GM18526 (cell line): ENCODE data around the gene MEIS1.

ENCODE experiments used
- POLR2A ChIP-seq: IDR thresholded peaks from 3 replicates; pipeline ENCODE4 v1.6.1; 2011; ENCODE audit not compliant: insufficient read length; ENCODE audit errors: extremely low read depth

MEIS1 gene

GRCh38 chr2:66434679-66435548 is at the start of gene MEIS1:
MEIS1 (plus strand) TSS chr2:66435125; CDS start chr2:66435857, 732 bp downstream.
- no peak for TF ChIP-seq POLR2A

- no peak for TF ChIP-seq POLR2A
Measured at GRCh38 chr2:66387016-66387753, 47.7 kb upstream of the MEIS1 start.

GRCh38 chr2:66389651-66390131 is 45.2 kb upstream of the MEIS1 start:
- TF ChIP-seq POLR2A = no peak

GRCh38 chr2:66390152-66390551 is 44.8 kb upstream of the MEIS1 start:
- TF ChIP-seq POLR2A = no peak

- TF ChIP-seq POLR2A = no peak
Measured at GRCh38 chr2:66390811-66391210, 44.1 kb upstream of the MEIS1 start.

- TF ChIP-seq POLR2A = no peak
Measured at GRCh38 chr2:66405473-66405872, 29.5 kb upstream of the MEIS1 start.

GRCh38 chr2:66408905-66409304 is 26.0 kb upstream of the MEIS1 start:
- no peak for TF ChIP-seq POLR2A

GRCh38 chr2:66412874-66413273 is 22.1 kb upstream of the MEIS1 start:
- TF ChIP-seq POLR2A = no peak

GRCh38 chr2:66414896-66415295 is 20.0 kb upstream of the MEIS1 start:
- TF ChIP-seq POLR2A = no peak

- TF ChIP-seq POLR2A = no peak
Measured at GRCh38 chr2:66418381-66418780, 16.5 kb upstream of the MEIS1 start.

- no peak for TF ChIP-seq POLR2A
Measured at GRCh38 chr2:66421612-66422011, 13.3 kb upstream of the MEIS1 start.

GRCh38 chr2:66423391-66424124 is 11.4 kb upstream of the MEIS1 start:
- TF ChIP-seq POLR2A = no peak

GRCh38 chr2:66426244-66427111 is 8.4 kb upstream of the MEIS1 start:
- no peak for TF ChIP-seq POLR2A

- TF ChIP-seq POLR2A = no peak
Measured at GRCh38 chr2:66427300-66427699, 7.6 kb upstream of the MEIS1 start.

- TF ChIP-seq POLR2A = no peak
Measured at GRCh38 chr2:66428986-66429612, 5.8 kb upstream of the MEIS1 start.
